Measurements from ENCODE around the gene ACTMAP. TPM values are rescaled to one million over a fixed set of nuclear protein-coding genes. Genes with fewer than 3 reads are reported as not detected.

Gene ACTMAP
- polyA plus RNA-seq, 1 of the 3 experiments (the other 2 are of a cell fraction) = 6.4 TPM

DNA sequence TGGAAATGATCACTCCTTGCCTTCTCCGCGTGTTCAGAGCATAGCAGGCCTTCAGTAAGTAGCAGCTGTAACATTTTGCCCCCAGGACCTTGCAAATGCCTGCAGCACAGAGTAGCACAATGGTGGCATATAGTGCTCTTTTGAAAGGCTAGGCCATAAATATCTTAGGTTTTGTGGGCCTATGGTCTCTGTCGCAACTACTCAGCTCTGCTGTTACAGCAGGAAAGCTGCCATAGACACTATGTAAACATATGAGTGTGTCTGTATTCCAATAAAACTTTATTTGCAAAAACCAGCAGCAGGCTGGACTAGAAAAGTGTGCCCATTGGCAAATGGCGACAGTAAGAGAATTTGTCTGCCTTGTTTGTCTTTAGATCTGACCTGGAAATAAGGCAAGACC, 24.0 kb downstream of the ACTMAP start:
- 94% methylated on average over 4 of the region's 4 CpGs for WGBS (ENCODE audit: low lambda C conversion rate)
- Histone ChIP-seq H3K4me1 (ENCODE audit: control insufficient read depth in 1 of 2, insufficient read depth in 2 of 2, low read depth in 1 of 2, low read length in 1 of 2) (no peaks in the 10 kb centered on the region), H4K20me1 (ENCODE audit: insufficient read depth) (0 out of 2 replicates have a peak, but pooled peaks cover 7% of the 10 kb centered on the region), H3K9me2 (no peaks in the 10 kb centered on the region), H3K4me2 (no peak overlapping the region), H3K9ac (no peak overlapping the region), H3K36me3 (replicated peaks in 1 of 2; ENCODE audit: control insufficient read depth in 1 of 2, insufficient read depth in 2 of 2, low read length in 1 of 2) (peaks cover 6 to 46% of the 10 kb centered on the region in 2 experiments), H3F3A (replicated peaks; ENCODE audit: insufficient read depth) (no peaks in the 10 kb centered on the region), H3K4me3 (ENCODE audit: low read depth in 2 of 2, low read length in 1 of 2) (no peak overlapping the region), H2AFZ (ENCODE audit: low read depth) (no peak overlapping the region), H3K27me3 (ENCODE audit: insufficient read depth) (no peaks in the 10 kb centered on the region), H3K79me2 (ENCODE audit: insufficient read depth) (peaks cover 38% of the 10 kb centered on the region), H3K9me3 (no peaks in the 10 kb centered on the region), H3K27ac (ENCODE audit: low read depth in 2 of 2, low read length in 1 of 2) (no peak overlapping the region)
- ChIA-PET POLR2A (interaction anchor here (0.9 kb wide), 1 partner anchor 10 kb away, joined by 4 read pairs; the partner anchor contains the start of genes COQ8B and ITPKC), CTCF (interaction anchor here (1.4 to 1.6 kb wide), 2 partner anchors 8 to 63 kb away, joined by 3 to 4 read pairs; no protein-coding TSS in a partner anchor)
- no peak for DNase-seq
- TF ChIP-seq, protein P1, sequence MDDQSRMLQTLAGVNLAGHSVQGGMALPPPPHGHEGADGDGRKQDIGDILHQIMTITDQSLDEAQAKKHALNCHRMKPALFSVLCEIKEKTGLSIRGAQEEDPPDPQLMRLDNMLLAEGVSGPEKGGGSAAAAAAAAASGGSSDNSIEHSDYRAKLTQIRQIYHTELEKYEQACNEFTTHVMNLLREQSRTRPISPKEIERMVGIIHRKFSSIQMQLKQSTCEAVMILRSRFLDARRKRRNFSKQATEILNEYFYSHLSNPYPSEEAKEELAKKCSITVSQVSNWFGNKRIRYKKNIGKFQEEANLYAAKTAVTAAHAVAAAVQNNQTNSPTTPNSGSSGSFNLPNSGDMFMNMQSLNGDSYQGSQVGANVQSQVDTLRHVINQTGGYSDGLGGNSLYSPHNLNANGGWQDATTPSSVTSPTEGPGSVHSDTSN (IDR thresholded peaks at IDR 0.05) = no peak
- TF ChIP-seq SMC3 (IDR thresholded peaks at IDR 0.05; ENCODE audit: low read depth, low read length) (no peak), JUND (IDR thresholded peaks at IDR 0.05) (no peak), TCF12 (IDR thresholded peaks at IDR 0.05) (no peak), REST (IDR thresholded peaks at IDR 0.05; ENCODE audit: low read depth, low read length) (no peak), CHD2 (IDR thresholded peaks at IDR 0.05; ENCODE audit: low read length, partially characterized antibody) (no peak), POLR2AphosphoS5 (IDR thresholded peaks at IDR 0.05; ENCODE audit: low read depth, low read length) (no peak), CTCF (IDR thresholded peaks at IDR 0.05) (no peak), FOXM1 (IDR thresholded peaks at IDR 0.05; ENCODE audit: low read depth) (no peak), RXRA (IDR thresholded peaks at IDR 0.05; ENCODE audit: borderline replicate concordance, low read depth) (no peak), MXI1 (IDR thresholded peaks at IDR 0.05; ENCODE audit: low read depth, low read length) (no peak)
- TF ChIP-seq, protein P2, sequence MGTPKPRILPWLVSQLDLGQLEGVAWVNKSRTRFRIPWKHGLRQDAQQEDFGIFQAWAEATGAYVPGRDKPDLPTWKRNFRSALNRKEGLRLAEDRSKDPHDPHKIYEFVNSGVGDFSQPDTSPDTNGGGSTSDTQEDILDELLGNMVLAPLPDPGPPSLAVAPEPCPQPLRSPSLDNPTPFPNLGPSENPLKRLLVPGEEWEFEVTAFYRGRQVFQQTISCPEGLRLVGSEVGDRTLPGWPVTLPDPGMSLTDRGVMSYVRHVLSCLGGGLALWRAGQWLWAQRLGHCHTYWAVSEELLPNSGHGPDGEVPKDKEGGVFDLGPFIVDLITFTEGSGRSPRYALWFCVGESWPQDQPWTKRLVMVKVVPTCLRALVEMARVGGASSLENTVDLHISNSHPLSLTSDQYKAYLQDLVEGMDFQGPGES (IDR thresholded peaks at IDR 0.05; ENCODE audit: low read depth, low read length) = no peak

Measured in SK-N-SH (cell line).